ENCODE results near the gene ABI3BP.

Gene ABI3BP

GRCh38 chr3:101036676-101037075, 43.5 kb upstream of the ABI3BP start:
- H3K4me3 ChIP-seq (ENCODE audit: low read depth, low read length), result no peak overlapping the region
- no peak for TF ChIP-seq CTCF (IDR thresholded peaks at IDR 0.05; ENCODE audit: low read depth, low read length, missing control alignments)
- DNase-seq, result peak; percentile 27

GRCh38 chr3:101036213-101036618, 43.0 kb upstream of the ABI3BP start:
- DNase-seq, result peak; percentile 92
- Histone ChIP-seq H3K4me3 (ENCODE audit: low read depth, low read length) (no peak overlapping the region), H3K36me3 (replicated peaks) (no peaks in the 10 kb centered on the region), H3K27me3 (replicated peaks) (no peaks in the 10 kb centered on the region), H3K27ac (peak overlapping the region; percentile 75)
- TF ChIP-seq CTCF (IDR thresholded peaks at IDR 0.05; ENCODE audit: low read depth, low read length, missing control alignments), result no peak
- in situ Hi-C loops (cut with HindIII; ENCODE audit: low pct_ligation_motif_present, low sequenced_read_pairs), result no loop called here

More at GRCh38 chr3:101036676-101037075, 43.5 kb upstream of the ABI3BP start:
- in situ Hi-C loops (cut with HindIII; ENCODE audit: low pct_ligation_motif_present, low sequenced_read_pairs), result no loop called here
- H3K36me3 ChIP-seq (replicated peaks), result no peaks in the 10 kb centered on the region
- peak overlapping the region; percentile 75 for H3K27ac ChIP-seq
- H3K27me3 ChIP-seq (replicated peaks), result no peaks in the 10 kb centered on the region

- no peak overlapping the region for H3K4me3 ChIP-seq (ENCODE audit: low read depth, low read length)
- in situ Hi-C loops (cut with HindIII; ENCODE audit: low pct_ligation_motif_present, low sequenced_read_pairs), result no loop called here
- H3K27me3 ChIP-seq (replicated peaks), result no peaks in the 10 kb centered on the region
- DNase-seq, result no peak
- H3K27ac ChIP-seq, result no peak overlapping the region
- TF ChIP-seq CTCF (IDR thresholded peaks at IDR 0.05; ENCODE audit: low read depth, low read length, missing control alignments), result no peak
- H3K36me3 ChIP-seq (replicated peaks), result no peaks in the 10 kb centered on the region
Observed at GRCh38 chr3:101027286-101027685, 34.1 kb upstream of the ABI3BP start.

- Histone ChIP-seq H3K4me3 (ENCODE audit: low read depth, low read length) (no peak overlapping the region), H3K27ac (no peak overlapping the region), H3K36me3 (replicated peaks) (no peaks in the 10 kb centered on the region), H3K27me3 (replicated peaks) (no peaks in the 10 kb centered on the region)
- DNase-seq, result no peak
- no peak for TF ChIP-seq CTCF (IDR thresholded peaks at IDR 0.05; ENCODE audit: low read depth, low read length, missing control alignments)
- in situ Hi-C loops (cut with HindIII; ENCODE audit: low pct_ligation_motif_present, low sequenced_read_pairs), result no loop called here
Observed at GRCh38 chr3:101026881-101027280, 33.7 kb upstream of the ABI3BP start.

GRCh38 chr3:101026244-101026643, 33.0 kb upstream of the ABI3BP start:
- H3K4me3 ChIP-seq (ENCODE audit: low read depth, low read length), result no peak overlapping the region
- H3K36me3 ChIP-seq (replicated peaks), result no peaks in the 10 kb centered on the region
- no peak overlapping the region for H3K27ac ChIP-seq
- H3K27me3 ChIP-seq (replicated peaks), result no peaks in the 10 kb centered on the region
- in situ Hi-C loops (cut with HindIII; ENCODE audit: low pct_ligation_motif_present, low sequenced_read_pairs), result no loop called here
- no peak for DNase-seq
- no peak for TF ChIP-seq CTCF (IDR thresholded peaks at IDR 0.05; ENCODE audit: low read depth, low read length, missing control alignments)

- in situ Hi-C loops (cut with HindIII; ENCODE audit: low pct_ligation_motif_present, low sequenced_read_pairs), result no loop called here
- Histone ChIP-seq H3K36me3 (replicated peaks) (no peaks in the 10 kb centered on the region), H3K4me3 (ENCODE audit: low read depth, low read length) (no peak overlapping the region), H3K27ac (peak overlapping the region; percentile 54), H3K27me3 (replicated peaks) (no peaks in the 10 kb centered on the region)
- TF ChIP-seq CTCF (IDR thresholded peaks at IDR 0.05; ENCODE audit: low read depth, low read length, missing control alignments), result no peak
- peak; percentile 76 for DNase-seq
Observed at GRCh38 chr3:101020351-101021015, 27.3 kb upstream of the ABI3BP start.
